T-helper 1 cell treated with Interleukin-12 subunit alpha and Interleukin-12 subunit beta and Interleukin-4 antibody, amounts not matched to agents 30 ng/mL and 1 ng/mL, for 36 hours (primary cell): Measurements from ENCODE around the gene ZNF92. TPM values are rescaled to one million over a fixed set of nuclear protein-coding genes. Genes with fewer than 3 reads are reported as not detected.
"Not testable (repeated sequence)": the region's sequence is repeated elsewhere in the genome, so short reads cannot be mapped to it uniquely, and the experiment has no call there.

Source experiments
- intact Hi-C: fragments of 100-400 bp; cut with micrococcal nuclease; formaldehyde crosslinking; loops from one replicate; pipeline ENCODE4 v1.15.1; 2024
- total RNA-seq: library from RNA; stranded (reverse); gene quantifications from 2 replicates; pipeline ENCODE4 v1.2.3, GENCODE V29; 2022

ZNF92 gene
- total RNA-seq, 1 donor from 2014 or later = 20.0 TPM

GRCh38 chr7:65422670-65423069, 49.0 kb downstream of the ZNF92 start:
- intact Hi-C loops = no loop called here

GRCh38 chr7:65423286-65423685, 49.6 kb downstream of the ZNF92 start:
- intact Hi-C loops = not testable (repeated sequence)

GRCh38 chr7:65429642-65430343, 56.1 kb downstream of the ZNF92 start:
- intact Hi-C loops = no loop called here

GRCh38 chr7:65430344-65431186, 56.9 kb downstream of the ZNF92 start:
- intact Hi-C loops = no loop called here

- intact Hi-C loops = no loop called here
These were observed 60.7 kb downstream of the ZNF92 start for GRCh38 chr7:65434307-65434706.

GRCh38 chr7:65436163-65436562, 62.5 kb downstream of the ZNF92 start:
- intact Hi-C loops = no loop called here

GRCh38 chr7:65438598-65438997, 64.9 kb downstream of the ZNF92 start:
- intact Hi-C loops = no loop called here

GRCh38 chr7:65441010-65441409, 67.4 kb downstream of the ZNF92 start:
- intact Hi-C loops = no loop called here

- intact Hi-C loops = no loop called here
These were observed 70.7 kb downstream of the ZNF92 start for GRCh38 chr7:65444205-65444842.

- intact Hi-C loops = no loop called here
These were observed 71.5 kb downstream of the ZNF92 start for GRCh38 chr7:65444899-65445823.

GRCh38 chr7:65447041-65447440, 73.4 kb downstream of the ZNF92 start:
- intact Hi-C loops = not testable (repeated sequence)

GRCh38 chr7:65448816-65449504, 75.3 kb downstream of the ZNF92 start:
- intact Hi-C loops = no loop called here

- intact Hi-C loops = no loop called here
These were observed 75.8 kb downstream of the ZNF92 start for GRCh38 chr7:65449505-65449852.
